ENCODE data around the gene TEX26. TPM values are rescaled to one million over a fixed set of nuclear protein-coding genes. Genes with fewer than 3 reads are reported as not detected.
"Not testable (repeated sequence)": the region's sequence is repeated elsewhere in the genome, so short reads cannot be mapped to it uniquely, and the experiment has no call there.

The TEX26 gene
- total RNA-seq, 1 donor from 2014 or later = not detected

GRCh38 chr13:30918662-30919405, 13.6 kb upstream of the TEX26 start:
- intact Hi-C loops (cut with micrococcal nuclease) = no loop called here

DNA sequence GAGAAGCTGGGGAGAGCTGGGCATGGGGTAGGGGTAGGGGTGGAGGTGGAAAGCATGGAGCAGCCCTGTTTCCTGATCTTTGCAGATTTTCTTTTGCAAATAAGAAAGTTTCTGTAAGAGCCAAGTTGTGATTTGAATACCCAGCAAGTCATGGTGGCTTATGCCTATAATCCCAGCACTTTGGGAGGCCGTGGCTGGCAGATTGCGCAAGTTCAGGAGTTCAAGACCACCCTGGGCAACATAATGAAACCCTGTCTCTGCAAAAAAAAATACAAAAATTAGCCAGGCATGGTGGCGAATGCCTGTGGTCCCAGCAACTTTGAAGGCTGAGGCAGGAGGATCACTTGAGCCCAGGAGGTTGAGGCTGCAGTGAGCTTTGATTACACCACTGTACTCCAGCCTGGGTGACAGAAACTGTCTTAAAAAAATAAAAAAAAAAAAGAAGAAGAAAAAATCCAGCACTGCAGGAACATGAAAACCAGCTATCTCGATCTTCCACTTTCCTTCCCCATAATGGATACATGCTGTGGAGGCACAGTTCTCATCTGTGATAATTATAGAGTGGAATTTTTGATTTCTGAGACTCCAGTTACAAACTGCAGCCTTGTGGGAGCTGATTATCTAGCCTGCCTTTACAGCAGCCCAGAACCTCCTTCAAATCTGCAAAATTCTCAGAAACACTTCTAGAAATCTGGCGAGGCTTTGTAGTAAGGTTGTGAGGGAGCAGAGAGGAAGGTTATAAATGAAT, 12.1 kb upstream of the TEX26 start:
- intact Hi-C loops (cut with micrococcal nuclease) = no loop called here

- intact Hi-C loops (cut with micrococcal nuclease) = no loop called here
Measured at GRCh38 chr13:30923418-30923817, 9.0 kb upstream of the TEX26 start.

DNA sequence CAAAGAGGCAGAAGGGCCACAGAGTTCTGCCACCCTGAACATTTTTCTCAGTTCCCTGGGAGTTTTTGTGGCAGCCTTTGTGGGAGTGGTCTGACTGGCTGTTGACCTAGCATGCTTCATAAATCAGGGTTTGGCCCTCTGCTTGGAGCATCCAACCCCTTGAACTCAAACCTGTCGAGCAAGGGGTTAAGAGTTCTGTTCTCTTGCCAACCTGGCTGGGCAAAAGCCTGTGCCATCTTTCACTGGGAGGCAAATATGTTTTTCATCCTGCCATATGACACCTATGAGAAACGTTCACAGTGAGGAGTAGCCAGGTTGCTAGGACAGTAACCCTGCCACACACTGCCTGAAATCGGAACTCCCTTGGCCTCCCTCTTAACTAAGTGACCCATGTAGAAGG, 7.7 kb upstream of the TEX26 start:
- intact Hi-C loops (cut with micrococcal nuclease) = no loop called here

- intact Hi-C loops (cut with micrococcal nuclease) = no loop called here
Measured at GRCh38 chr13:30925429-30925828, 7.0 kb upstream of the TEX26 start.

DNA sequence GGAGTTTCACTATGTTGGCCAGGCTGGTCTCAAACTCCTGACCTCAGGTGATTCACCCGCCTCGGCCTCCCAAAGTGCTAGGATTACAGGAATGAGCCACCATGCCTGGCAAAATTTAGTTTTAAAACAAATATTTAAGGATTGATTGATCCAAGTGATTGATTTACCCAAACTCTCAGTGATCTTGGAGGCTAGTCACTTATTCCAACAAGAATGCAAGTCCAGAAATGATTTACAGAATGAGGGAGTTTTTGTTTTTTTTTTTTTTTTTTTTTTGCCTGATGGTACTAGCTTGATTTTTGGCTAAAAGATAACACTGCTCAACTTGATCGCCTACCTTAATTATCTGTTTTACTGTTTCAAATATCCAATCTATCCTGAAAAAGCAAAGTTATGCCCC, 5.7 kb upstream of the TEX26 start:
- intact Hi-C loops (cut with micrococcal nuclease) = no loop called here

GRCh38 chr13:30927188-30927587, 5.3 kb upstream of the TEX26 start:
- intact Hi-C loops (cut with micrococcal nuclease) = not testable (repeated sequence)

- intact Hi-C loops (cut with micrococcal nuclease) = no loop called here
Measured at GRCh38 chr13:30927595-30927994, 4.9 kb upstream of the TEX26 start.

- intact Hi-C loops (cut with micrococcal nuclease) = no loop called here
Measured at GRCh38 chr13:30928978-30929377, 3.5 kb upstream of the TEX26 start.

GRCh38 chr13:30933354-30933670, 856 bp downstream of the TEX26 start:
- intact Hi-C loops (cut with micrococcal nuclease) = no loop called here

DNA sequence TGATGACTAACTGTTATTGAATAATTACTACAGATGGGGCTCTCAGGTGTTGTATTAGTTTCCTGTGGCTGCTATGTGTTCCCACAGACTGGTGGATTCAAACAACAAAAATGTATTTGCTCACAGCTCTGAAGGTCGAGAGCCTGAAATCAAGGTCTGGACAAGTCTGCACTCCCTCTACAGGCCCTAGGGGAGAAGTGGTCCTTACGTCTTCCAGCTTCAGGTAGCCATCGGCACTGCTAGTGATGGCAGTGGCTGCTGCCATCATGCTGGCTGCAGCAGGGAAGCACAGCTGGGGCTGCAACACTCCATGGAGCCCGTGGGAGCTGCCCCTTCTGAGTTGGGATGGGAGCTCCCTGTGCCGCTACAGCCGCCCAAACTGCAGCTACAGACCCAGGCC, 1.9 kb downstream of the TEX26 start:
- intact Hi-C loops (cut with micrococcal nuclease) = no loop called here

DNA sequence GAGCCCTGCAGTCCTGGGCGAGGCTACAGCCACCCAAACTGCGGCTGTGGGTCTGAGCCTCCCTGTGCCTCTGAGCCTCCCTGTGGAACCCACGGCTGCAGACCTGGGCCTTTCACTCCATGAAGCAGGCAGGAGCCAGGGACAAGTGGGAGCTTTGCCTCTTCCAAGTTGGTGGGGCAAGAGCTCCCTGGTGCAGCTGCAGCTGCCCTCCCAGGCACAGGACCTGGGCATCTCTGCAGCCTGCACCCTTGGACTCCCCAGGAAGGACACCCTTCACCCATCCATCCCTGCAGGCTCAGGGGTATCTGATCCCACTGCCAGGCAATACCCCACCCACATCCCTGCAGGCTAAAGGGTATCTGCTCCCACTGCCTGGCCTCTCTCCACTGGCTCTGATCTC, 2.3 kb downstream of the TEX26 start:
- intact Hi-C loops (cut with micrococcal nuclease) = no loop called here

DNA sequence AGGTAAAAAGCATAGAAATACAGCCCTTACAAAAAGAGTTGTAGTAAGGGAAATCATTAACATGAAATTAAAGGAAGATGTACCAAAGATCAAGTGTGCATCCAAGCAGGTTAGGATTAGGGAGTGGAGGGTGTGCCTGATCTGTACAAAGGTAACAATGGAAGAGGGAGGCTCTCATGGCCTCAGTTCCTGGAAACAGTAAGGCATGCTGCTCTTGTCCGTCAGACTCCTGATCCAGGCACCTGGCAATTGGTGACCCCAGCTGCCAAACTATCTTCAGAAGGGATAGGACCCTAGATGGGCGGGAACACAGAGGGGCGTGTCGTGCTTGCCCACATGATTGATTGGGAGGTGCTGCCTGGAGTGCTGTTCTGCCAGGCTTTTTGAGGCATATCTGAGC, 4.5 kb downstream of the TEX26 start:
- intact Hi-C loops (cut with micrococcal nuclease) = no loop called here

GRCh38 chr13:30943881-30944280, 11.4 kb downstream of the TEX26 start:
- intact Hi-C loops (cut with micrococcal nuclease) = no loop called here

DNA sequence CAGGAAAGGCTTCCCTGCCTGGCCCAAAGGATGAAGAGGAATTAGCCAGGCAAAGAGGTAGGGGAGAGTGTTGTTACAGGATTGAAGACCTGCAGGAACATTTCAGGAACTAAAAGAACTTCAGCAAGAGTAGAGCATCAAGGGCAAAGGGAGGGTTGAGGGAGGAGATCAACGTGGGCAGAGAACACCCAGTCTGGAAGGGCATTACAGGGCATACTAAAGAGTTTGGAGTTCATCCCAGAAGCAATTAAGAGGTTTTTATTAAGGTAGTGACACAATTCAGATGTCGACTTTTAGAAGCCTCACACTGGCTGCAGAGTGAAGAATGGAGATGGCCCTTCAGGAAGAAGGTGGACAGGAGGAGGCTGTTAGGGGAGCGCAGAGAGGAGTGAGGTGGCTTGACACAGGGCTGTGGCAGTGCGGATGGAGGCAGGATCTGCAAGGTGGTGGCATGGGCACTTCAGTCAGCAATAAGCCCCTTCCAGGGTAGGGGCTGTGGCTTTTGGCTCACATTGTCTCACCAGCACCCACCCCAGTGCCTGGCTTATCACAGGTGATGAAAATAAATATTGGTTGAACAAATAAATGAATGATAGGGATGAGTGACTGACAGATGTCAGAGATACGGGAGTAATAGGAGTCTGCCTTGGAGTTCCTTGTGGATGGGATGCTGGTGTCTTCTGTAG, 24.9 kb downstream of the TEX26 start:
- intact Hi-C loops (cut with micrococcal nuclease) = no loop called here

DNA sequence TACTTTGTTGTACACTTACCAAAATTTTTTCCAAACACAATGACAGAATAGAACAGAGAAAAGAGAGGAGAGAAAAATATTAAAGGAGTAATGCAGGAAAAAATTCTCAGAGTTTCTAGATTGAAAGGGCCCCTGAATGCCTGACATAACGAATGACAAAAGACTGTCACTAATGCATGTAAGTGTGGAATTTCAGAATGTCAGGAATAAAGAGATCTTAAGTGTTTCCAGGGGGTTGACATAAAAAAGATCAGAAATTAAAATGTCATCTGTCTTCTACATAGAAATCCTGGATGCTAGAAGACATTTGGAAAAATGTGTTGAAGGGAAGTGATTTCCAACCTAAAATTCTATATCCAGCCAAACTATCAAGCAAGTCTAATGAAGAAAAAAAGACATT, 27.2 kb downstream of the TEX26 start:
- intact Hi-C loops (cut with micrococcal nuclease) = no loop called here

- intact Hi-C loops (cut with micrococcal nuclease) = no loop called here
Measured at GRCh38 chr13:30963791-30964190, 31.3 kb downstream of the TEX26 start.

DNA sequence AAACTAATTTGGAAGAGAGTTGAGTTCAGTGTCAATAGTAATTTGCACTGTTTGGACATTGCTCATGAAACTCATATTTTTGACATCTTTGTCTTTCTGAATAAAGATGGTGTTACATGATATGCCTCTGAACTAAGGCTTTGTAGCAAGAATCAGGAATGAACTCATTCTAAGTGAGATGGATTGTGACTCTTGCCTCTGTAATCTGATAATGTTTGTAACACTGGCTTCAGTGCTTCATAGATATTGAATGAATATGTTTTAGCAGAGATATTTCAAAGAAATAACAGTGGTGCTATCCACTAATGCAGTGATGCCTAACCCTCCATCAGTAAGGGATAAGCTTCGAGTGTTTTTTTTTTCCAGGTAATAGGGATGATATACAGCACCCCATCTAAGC, 32.9 kb downstream of the TEX26 start:
- intact Hi-C loops (cut with micrococcal nuclease) = no loop called here

DNA sequence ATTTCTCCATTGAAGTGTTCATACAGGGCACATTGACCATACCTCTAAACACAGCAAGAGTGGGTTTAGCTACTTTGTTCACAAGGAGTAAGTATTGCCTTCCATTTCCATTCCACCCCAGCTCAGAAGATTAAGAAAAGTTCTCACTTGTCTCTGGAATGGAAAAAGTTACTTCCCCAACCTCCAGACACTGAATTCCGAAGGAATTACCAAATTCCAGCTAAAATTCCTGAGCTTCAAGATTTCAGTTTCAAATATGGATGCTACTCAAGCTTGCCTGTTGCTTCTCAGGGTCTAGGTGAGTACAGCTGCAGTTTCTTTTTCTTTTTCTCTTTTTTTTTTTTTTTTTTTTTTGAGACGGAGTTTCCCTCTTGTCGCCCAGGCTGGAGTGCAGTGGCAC, 33.6 kb downstream of the TEX26 start:
- intact Hi-C loops (cut with micrococcal nuclease) = no loop called here

- intact Hi-C loops (cut with micrococcal nuclease) = no loop called here
Measured at GRCh38 chr13:30968846-30969245, 36.4 kb downstream of the TEX26 start.

GRCh38 chr13:30971575-30971974, 39.1 kb downstream of the TEX26 start:
- intact Hi-C loops (cut with micrococcal nuclease) = no loop called here

DNA sequence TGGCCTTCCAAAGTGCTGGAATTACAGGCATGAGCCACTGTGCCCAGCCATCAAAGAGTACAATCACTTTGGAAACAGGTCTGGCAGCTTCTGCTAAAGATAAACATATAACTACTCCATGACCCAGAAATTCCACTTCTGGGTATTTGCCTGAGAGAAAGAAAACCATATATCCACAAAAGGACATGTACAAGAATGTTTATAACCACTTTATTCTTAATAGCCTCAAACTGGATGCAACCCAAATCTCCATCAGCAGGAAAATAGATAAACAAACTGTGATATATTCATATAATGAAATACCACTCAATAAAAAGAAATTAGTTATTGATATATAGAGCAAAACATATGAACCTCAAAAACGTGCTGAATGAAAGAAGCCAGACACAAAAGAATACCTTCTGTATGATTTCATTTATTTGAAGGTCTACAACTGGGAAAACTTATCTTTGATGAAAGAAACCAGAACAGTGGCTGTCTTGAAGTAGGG, 40.5 kb downstream of the TEX26 start:
- intact Hi-C loops (cut with micrococcal nuclease) = no loop called here

Data from T-helper 2 cell treated with Interferon-gamma antibody and Interleukin-4, amounts not matched to agents 100 ng/mL and 5 ng/mL, for 36 hours (primary cell).